ENCODE results near the gene SLC30A2. TPM values are rescaled to one million over a fixed set of nuclear protein-coding genes. Genes with fewer than 3 reads are reported as not detected.

Gene SLC30A2
- polyA plus RNA-seq, 1 donor (not counting 4 experiments of a cell fraction or from before 2014, with no cell fraction given), result not detected

GRCh38 chr1:26072305-26072704 lies 26.4 kb upstream of the SLC30A2 start:
- Histone ChIP-seq H2AFZ (ENCODE audit: control insufficient read depth, low read length) (no peak overlapping the region), H3K9ac (ENCODE audit: control insufficient read depth, extremely low read depth, insufficient read depth, low read length) (no peak overlapping the region), H3K9me1 (ENCODE audit: control insufficient read depth, extremely low read depth, insufficient read depth, low read length) (no peaks in the 10 kb centered on the region), H3K4me1 (ENCODE audit: control insufficient read depth, extremely low read depth, insufficient read depth, low read length) (peaks cover 4% of the 10 kb centered on the region), H3K27ac (ENCODE audit: control insufficient read depth, insufficient read depth, low read length) (no peak overlapping the region), H3K27me3 (ENCODE audit: control insufficient read depth, extremely low read depth, insufficient read depth, low read length) (no peaks in the 10 kb centered on the region), H3K4me3 (ENCODE audit: control insufficient read depth in 2 of 3, extremely low read depth in 1 of 3, insufficient read depth in 2 of 3, low read depth in 1 of 3, low read length in 3 of 3) (no peak overlapping the region), H3K79me2 (ENCODE audit: control insufficient read depth, insufficient read depth, low read length) (no peaks in the 10 kb centered on the region), H3K36me3 (ENCODE audit: control insufficient read depth in 2 of 2, extremely low read depth in 1 of 2, insufficient read depth in 2 of 2, low read length in 2 of 2) (no peaks in the 10 kb centered on the region), H3K4me2 (ENCODE audit: control insufficient read depth, extremely low read depth, insufficient read depth, low read depth, low read length) (no peak overlapping the region), H4K20me1 (ENCODE audit: control insufficient read depth, extremely low read depth, insufficient read depth, low read length) (no peaks in the 10 kb centered on the region), H3K9me3 (ENCODE audit: control insufficient read depth, low read depth, low read length) (no peaks in the 10 kb centered on the region)
- TF ChIP-seq CTCF (optimal IDR thresholded peaks at IDR 0.05 in 1 of 3, IDR thresholded peaks at IDR 0.05 in 1 of 3, conservative IDR thresholded peaks at IDR 0.05 in 1 of 3; ENCODE audit: extremely low read depth in 1 of 3, insufficient read depth in 2 of 3, low read length in 3 of 3) (no peak), EZH2 (IDR thresholded peaks at IDR 0.05; ENCODE audit: low read length) (no peak)
- dilution Hi-C loops (cut with MboI; ENCODE audit: extremely low pct_ligation_motif_present, low sequenced_read_pairs), result no loop called here
- FAIRE-seq (no peak), DNase-seq (ENCODE audit: low read depth, low spot score) (no peak)

- H3K9me1 ChIP-seq (ENCODE audit: control insufficient read depth, extremely low read depth, insufficient read depth, low read length), result no peaks in the 10 kb centered on the region
- H3K9me3 ChIP-seq (ENCODE audit: control insufficient read depth, low read depth, low read length), result no peaks in the 10 kb centered on the region
- peaks cover 4% of the 10 kb centered on the region for H3K4me1 ChIP-seq (ENCODE audit: control insufficient read depth, extremely low read depth, insufficient read depth, low read length)
- no peaks in the 10 kb centered on the region for H3K36me3 ChIP-seq (ENCODE audit: control insufficient read depth in 2 of 2, extremely low read depth in 1 of 2, insufficient read depth in 2 of 2, low read length in 2 of 2)
- no peak overlapping the region for H3K4me2 ChIP-seq (ENCODE audit: control insufficient read depth, extremely low read depth, insufficient read depth, low read depth, low read length)
- TF ChIP-seq CTCF (optimal IDR thresholded peaks at IDR 0.05 in 1 of 3, IDR thresholded peaks at IDR 0.05 in 1 of 3, conservative IDR thresholded peaks at IDR 0.05 in 1 of 3; ENCODE audit: extremely low read depth in 1 of 3, insufficient read depth in 2 of 3, low read length in 3 of 3) (no peak), EZH2 (IDR thresholded peaks at IDR 0.05; ENCODE audit: low read length) (no peak)
- FAIRE-seq (no peak), DNase-seq (ENCODE audit: low read depth, low spot score) (no peak)
- H3K79me2 ChIP-seq (ENCODE audit: control insufficient read depth, insufficient read depth, low read length), result no peaks in the 10 kb centered on the region
- no peak overlapping the region for H3K27ac ChIP-seq (ENCODE audit: control insufficient read depth, insufficient read depth, low read length)
- no peaks in the 10 kb centered on the region for H4K20me1 ChIP-seq (ENCODE audit: control insufficient read depth, extremely low read depth, insufficient read depth, low read length)
- dilution Hi-C loops (cut with MboI; ENCODE audit: extremely low pct_ligation_motif_present, low sequenced_read_pairs), result no loop called here
- no peak overlapping the region for H3K4me3 ChIP-seq (ENCODE audit: control insufficient read depth in 2 of 3, extremely low read depth in 1 of 3, insufficient read depth in 2 of 3, low read depth in 1 of 3, low read length in 3 of 3)
- H3K27me3 ChIP-seq (ENCODE audit: control insufficient read depth, extremely low read depth, insufficient read depth, low read length), result no peaks in the 10 kb centered on the region
- H3K9ac ChIP-seq (ENCODE audit: control insufficient read depth, extremely low read depth, insufficient read depth, low read length), result no peak overlapping the region
- no peak overlapping the region for H2AFZ ChIP-seq (ENCODE audit: control insufficient read depth, low read length)
Measured at GRCh38 chr1:26070963-26071342, 25.0 kb upstream of the SLC30A2 start.

Measured in keratinocyte (primary cell).